ENCODE data around the gene ST3GAL5. TPM values are rescaled to one million over a fixed set of nuclear protein-coding genes. Genes with fewer than 3 reads are reported as not detected.

ST3GAL5 gene
- polyA plus RNA-seq, 1 of the 3 experiments (the other 2 are of a cell fraction) = 37.6 TPM

DNA sequence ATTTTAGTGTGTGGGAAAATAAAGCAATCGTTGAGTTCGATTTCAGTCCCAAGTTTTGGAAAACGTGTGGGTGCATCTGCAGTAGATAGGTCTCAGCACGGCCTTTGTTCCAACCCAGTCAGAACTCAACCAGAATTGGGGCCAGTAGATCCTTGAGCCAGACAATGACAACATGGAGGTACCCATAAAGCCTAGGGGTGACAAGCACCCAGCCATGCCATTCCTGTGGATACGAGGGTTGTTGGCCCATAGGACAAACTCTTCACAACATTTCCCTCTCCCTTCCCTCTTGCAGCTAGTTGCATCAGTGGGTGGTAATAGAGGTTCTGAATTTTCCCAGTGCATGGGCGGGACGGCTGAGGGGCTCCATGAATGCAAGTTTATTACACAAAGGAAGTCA lies 60.1 kb downstream of the ST3GAL5 start:
- H3K79me2 ChIP-seq (ENCODE audit: insufficient read depth) = no peaks in the 10 kb centered on the region
- H3K27me3 ChIP-seq (ENCODE audit: insufficient read depth) = no peaks in the 10 kb centered on the region
- POLR2A ChIA-PET = no interaction called here
- H3K9me2 ChIP-seq = no peaks in the 10 kb centered on the region
- H4K20me1 ChIP-seq (ENCODE audit: insufficient read depth) = no peaks in the 10 kb centered on the region
- TF ChIP-seq, protein P1, sequence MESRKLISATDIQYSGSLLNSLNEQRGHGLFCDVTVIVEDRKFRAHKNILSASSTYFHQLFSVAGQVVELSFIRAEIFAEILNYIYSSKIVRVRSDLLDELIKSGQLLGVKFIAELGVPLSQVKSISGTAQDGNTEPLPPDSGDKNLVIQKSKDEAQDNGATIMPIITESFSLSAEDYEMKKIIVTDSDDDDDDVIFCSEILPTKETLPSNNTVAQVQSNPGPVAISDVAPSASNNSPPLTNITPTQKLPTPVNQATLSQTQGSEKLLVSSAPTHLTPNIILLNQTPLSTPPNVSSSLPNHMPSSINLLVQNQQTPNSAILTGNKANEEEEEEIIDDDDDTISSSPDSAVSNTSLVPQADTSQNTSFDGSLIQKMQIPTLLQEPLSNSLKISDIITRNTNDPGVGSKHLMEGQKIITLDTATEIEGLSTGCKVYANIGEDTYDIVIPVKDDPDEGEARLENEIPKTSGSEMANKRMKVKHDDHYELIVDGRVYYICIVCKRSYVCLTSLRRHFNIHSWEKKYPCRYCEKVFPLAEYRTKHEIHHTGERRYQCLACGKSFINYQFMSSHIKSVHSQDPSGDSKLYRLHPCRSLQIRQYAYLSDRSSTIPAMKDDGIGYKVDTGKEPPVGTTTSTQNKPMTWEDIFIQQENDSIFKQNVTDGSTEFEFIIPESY (IDR thresholded peaks at IDR 0.05; ENCODE audit: borderline replicate concordance, low read depth) = no peak
- TF ChIP-seq, protein P2, sequence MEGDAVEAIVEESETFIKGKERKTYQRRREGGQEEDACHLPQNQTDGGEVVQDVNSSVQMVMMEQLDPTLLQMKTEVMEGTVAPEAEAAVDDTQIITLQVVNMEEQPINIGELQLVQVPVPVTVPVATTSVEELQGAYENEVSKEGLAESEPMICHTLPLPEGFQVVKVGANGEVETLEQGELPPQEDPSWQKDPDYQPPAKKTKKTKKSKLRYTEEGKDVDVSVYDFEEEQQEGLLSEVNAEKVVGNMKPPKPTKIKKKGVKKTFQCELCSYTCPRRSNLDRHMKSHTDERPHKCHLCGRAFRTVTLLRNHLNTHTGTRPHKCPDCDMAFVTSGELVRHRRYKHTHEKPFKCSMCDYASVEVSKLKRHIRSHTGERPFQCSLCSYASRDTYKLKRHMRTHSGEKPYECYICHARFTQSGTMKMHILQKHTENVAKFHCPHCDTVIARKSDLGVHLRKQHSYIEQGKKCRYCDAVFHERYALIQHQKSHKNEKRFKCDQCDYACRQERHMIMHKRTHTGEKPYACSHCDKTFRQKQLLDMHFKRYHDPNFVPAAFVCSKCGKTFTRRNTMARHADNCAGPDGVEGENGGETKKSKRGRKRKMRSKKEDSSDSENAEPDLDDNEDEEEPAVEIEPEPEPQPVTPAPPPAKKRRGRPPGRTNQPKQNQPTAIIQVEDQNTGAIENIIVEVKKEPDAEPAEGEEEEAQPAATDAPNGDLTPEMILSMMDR (IDR thresholded peaks at IDR 0.05) = no peak
- TF ChIP-seq GATA2 (CRISPR knock-in tag; IDR thresholded peaks at IDR 0.05) (no peak), SMC3 (IDR thresholded peaks at IDR 0.05; ENCODE audit: low read depth, low read length) (no peak), EP300 (IDR thresholded peaks at IDR 0.05; ENCODE audit: borderline replicate concordance in 1 of 2, low read depth in 1 of 2, low read length in 1 of 2) (no peak), GABPA (IDR thresholded peaks at IDR 0.05; ENCODE audit: low read depth) (no peak), EZH2phosphoT487 (IDR thresholded peaks at IDR 0.05; ENCODE audit: borderline replicate concordance, low read depth) (no peak), RFX5 (IDR thresholded peaks at IDR 0.05; ENCODE audit: low read length) (no peak), ELF1 (IDR thresholded peaks at IDR 0.05) (no peak)
- TF ChIP-seq, protein P3, sequence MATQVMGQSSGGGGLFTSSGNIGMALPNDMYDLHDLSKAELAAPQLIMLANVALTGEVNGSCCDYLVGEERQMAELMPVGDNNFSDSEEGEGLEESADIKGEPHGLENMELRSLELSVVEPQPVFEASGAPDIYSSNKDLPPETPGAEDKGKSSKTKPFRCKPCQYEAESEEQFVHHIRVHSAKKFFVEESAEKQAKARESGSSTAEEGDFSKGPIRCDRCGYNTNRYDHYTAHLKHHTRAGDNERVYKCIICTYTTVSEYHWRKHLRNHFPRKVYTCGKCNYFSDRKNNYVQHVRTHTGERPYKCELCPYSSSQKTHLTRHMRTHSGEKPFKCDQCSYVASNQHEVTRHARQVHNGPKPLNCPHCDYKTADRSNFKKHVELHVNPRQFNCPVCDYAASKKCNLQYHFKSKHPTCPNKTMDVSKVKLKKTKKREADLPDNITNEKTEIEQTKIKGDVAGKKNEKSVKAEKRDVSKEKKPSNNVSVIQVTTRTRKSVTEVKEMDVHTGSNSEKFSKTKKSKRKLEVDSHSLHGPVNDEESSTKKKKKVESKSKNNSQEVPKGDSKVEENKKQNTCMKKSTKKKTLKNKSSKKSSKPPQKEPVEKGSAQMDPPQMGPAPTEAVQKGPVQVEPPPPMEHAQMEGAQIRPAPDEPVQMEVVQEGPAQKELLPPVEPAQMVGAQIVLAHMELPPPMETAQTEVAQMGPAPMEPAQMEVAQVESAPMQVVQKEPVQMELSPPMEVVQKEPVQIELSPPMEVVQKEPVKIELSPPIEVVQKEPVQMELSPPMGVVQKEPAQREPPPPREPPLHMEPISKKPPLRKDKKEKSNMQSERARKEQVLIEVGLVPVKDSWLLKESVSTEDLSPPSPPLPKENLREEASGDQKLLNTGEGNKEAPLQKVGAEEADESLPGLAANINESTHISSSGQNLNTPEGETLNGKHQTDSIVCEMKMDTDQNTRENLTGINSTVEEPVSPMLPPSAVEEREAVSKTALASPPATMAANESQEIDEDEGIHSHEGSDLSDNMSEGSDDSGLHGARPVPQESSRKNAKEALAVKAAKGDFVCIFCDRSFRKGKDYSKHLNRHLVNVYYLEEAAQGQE (IDR thresholded peaks at IDR 0.05; ENCODE audit: low read depth, low read length) = no peak
- TF ChIP-seq, protein P4, sequence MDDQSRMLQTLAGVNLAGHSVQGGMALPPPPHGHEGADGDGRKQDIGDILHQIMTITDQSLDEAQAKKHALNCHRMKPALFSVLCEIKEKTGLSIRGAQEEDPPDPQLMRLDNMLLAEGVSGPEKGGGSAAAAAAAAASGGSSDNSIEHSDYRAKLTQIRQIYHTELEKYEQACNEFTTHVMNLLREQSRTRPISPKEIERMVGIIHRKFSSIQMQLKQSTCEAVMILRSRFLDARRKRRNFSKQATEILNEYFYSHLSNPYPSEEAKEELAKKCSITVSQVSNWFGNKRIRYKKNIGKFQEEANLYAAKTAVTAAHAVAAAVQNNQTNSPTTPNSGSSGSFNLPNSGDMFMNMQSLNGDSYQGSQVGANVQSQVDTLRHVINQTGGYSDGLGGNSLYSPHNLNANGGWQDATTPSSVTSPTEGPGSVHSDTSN (IDR thresholded peaks at IDR 0.05) = no peak
- TF ChIP-seq, protein P5, sequence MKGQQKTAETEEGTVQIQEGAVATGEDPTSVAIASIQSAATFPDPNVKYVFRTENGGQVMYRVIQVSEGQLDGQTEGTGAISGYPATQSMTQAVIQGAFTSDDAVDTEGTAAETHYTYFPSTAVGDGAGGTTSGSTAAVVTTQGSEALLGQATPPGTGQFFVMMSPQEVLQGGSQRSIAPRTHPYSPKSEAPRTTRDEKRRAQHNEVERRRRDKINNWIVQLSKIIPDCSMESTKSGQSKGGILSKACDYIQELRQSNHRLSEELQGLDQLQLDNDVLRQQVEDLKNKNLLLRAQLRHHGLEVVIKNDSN (IDR thresholded peaks at IDR 0.05; ENCODE audit: borderline replicate concordance, low read depth) = no peak
- TF ChIP-seq, protein P6, sequence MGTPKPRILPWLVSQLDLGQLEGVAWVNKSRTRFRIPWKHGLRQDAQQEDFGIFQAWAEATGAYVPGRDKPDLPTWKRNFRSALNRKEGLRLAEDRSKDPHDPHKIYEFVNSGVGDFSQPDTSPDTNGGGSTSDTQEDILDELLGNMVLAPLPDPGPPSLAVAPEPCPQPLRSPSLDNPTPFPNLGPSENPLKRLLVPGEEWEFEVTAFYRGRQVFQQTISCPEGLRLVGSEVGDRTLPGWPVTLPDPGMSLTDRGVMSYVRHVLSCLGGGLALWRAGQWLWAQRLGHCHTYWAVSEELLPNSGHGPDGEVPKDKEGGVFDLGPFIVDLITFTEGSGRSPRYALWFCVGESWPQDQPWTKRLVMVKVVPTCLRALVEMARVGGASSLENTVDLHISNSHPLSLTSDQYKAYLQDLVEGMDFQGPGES (IDR thresholded peaks at IDR 0.05; ENCODE audit: low read depth, low read length) = no peak
- no peaks in the 10 kb centered on the region for H3K36me3 ChIP-seq (replicated peaks in 1 of 2; ENCODE audit: control insufficient read depth in 1 of 2, insufficient read depth in 2 of 2, low read length in 1 of 2)
- no peak overlapping the region for H3K4me3 ChIP-seq (ENCODE audit: low read depth in 2 of 2, low read length in 1 of 2)
- H3K9me3 ChIP-seq = no peaks in the 10 kb centered on the region
- H3K9ac ChIP-seq = no peak overlapping the region
- DNase-seq = no peak
- H3F3A ChIP-seq (replicated peaks; ENCODE audit: insufficient read depth) = no peaks in the 10 kb centered on the region
- no peak overlapping the region for H3K4me2 ChIP-seq
- H3K4me1 ChIP-seq (ENCODE audit: control insufficient read depth in 1 of 2, insufficient read depth in 2 of 2, low read depth in 1 of 2, low read length in 1 of 2) = peaks cover 0 to 7% of the 10 kb centered on the region in 2 experiments; a peak in 1 of 4 replicates
- no peak overlapping the region for H2AFZ ChIP-seq (ENCODE audit: low read depth)
- CTCF ChIA-PET = interaction anchor here (1.4 to 14.5 kb wide), 5 partner anchors 18 to 252 kb away, joined by 3 to 223 read pairs (median 15); partner anchors contain the start of gene ST3GAL5
- no peak overlapping the region for H3K27ac ChIP-seq (ENCODE audit: low read depth in 2 of 2, low read length in 1 of 2)
- WGBS (ENCODE audit: low lambda C conversion rate) = 96% methylated on average over 7 of the region's 7 CpGs
